ENCODE data around the gene PFKM. TPM values are rescaled to one million over a fixed set of nuclear protein-coding genes. Genes with fewer than 3 reads are reported as not detected.
A peak's percentile ranks its signal among the peaks of the same experiment; 100 is the strongest.

The PFKM gene
- total and polyA plus RNA-seq, 2 experiments from 2014 or later = 28.8 to 41.1 TPM

GRCh38 chr12:48078901-48079300, 40.3 kb upstream of the PFKM start:
- peak overlapping the region; percentile 82 for H3K4me2 ChIP-seq (ENCODE audit: unreplicated experiment)

GRCh38 chr12:48080285-48080684, 38.9 kb upstream of the PFKM start:
- 87 to 89% methylated on average over 5 of the region's 5 CpGs for WGBS, 2 experiments (ENCODE audit: low coverage in 1 of 2, low lambda C conversion rate in 2 of 2, missing lambda C conversion rate in 2 of 2)
- H3K4me2 ChIP-seq (ENCODE audit: unreplicated experiment) = no peak overlapping the region
- H4K20me1 ChIP-seq (ENCODE audit: insufficient read depth) = no peaks in the 10 kb centered on the region
- DNase-seq = no peak
- no peak for TF ChIP-seq EZH2 (IDR thresholded peaks at IDR 0.05; ENCODE audit: insufficient read depth, poor library complexity, severe bottlenecking)
- TF ChIP-seq EZH2phosphoT487 (IDR thresholded peaks at IDR 0.05; ENCODE audit: insufficient read depth, low read depth) = no peak
- H3K9me3 ChIP-seq (ENCODE audit: low read depth) = no peaks in the 10 kb centered on the region
- no peak overlapping the region for H2AFZ ChIP-seq
- H3K36me3 ChIP-seq (ENCODE audit: low read depth) = peaks cover 22% of the 10 kb centered on the region; the same call in 1 of the 2 replicates
- no peak overlapping the region; the same call in 1 of the 2 replicates for H3K27ac ChIP-seq
- no peaks in the 10 kb centered on the region for H3K27me3 ChIP-seq (replicated peaks; ENCODE audit: insufficient read depth)
- peaks cover 8% of the 10 kb centered on the region; the same call in 1 of the 2 replicates for H3F3A ChIP-seq (ENCODE audit: insufficient read depth)
- H3K79me2 ChIP-seq (ENCODE audit: insufficient read depth) = no peaks in the 10 kb centered on the region; the same call in 1 of the 2 replicates
- in situ Hi-C loops (cut with MboI) = no loop called here
- peaks cover 15% of the 10 kb centered on the region for H3K4me1 ChIP-seq (ENCODE audit: insufficient read depth)
- H3K9ac ChIP-seq = no peak overlapping the region
- no peak overlapping the region for H3K4me3 ChIP-seq
- no peaks in the 10 kb centered on the region for H3K9me2 ChIP-seq (ENCODE audit: insufficient read depth)

More at GRCh38 chr12:48078901-48079300, 40.3 kb upstream of the PFKM start:
- Histone ChIP-seq H3K36me3 (ENCODE audit: low read depth) (peaks cover 26% of the 10 kb centered on the region; the same call in 1 of the 2 replicates), H3K9me2 (ENCODE audit: insufficient read depth) (no peaks in the 10 kb centered on the region), H3K4me1 (ENCODE audit: insufficient read depth) (peaks cover 15% of the 10 kb centered on the region), H3F3A (ENCODE audit: insufficient read depth) (peaks cover 8% of the 10 kb centered on the region; the same call in 1 of the 2 replicates), H3K9ac (peak overlapping the region; percentile 58), H3K4me3 (no peak overlapping the region; the same call in 1 of the 2 replicates), H3K27ac (peak overlapping the region; percentile 72), H3K79me2 (ENCODE audit: insufficient read depth) (no peaks in the 10 kb centered on the region; the same call in 1 of the 2 replicates), H3K27me3 (replicated peaks; ENCODE audit: insufficient read depth) (no peaks in the 10 kb centered on the region), H3K9me3 (ENCODE audit: low read depth) (no peaks in the 10 kb centered on the region), H2AFZ (peak overlapping the region; percentile 84), H4K20me1 (ENCODE audit: insufficient read depth) (no peaks in the 10 kb centered on the region)
- in situ Hi-C loops (cut with MboI) = no loop called here
- no peak for TF ChIP-seq EZH2 (IDR thresholded peaks at IDR 0.05; ENCODE audit: insufficient read depth, poor library complexity, severe bottlenecking)
- no peak for TF ChIP-seq EZH2phosphoT487 (IDR thresholded peaks at IDR 0.05; ENCODE audit: insufficient read depth, low read depth)
- DNase-seq = peak; percentile 81
- 44 to 55% methylated on average over 5 of the region's 5 CpGs for WGBS, 2 experiments (ENCODE audit: low coverage in 1 of 2, low lambda C conversion rate in 2 of 2, missing lambda C conversion rate in 2 of 2)

- Histone ChIP-seq H4K20me1 (ENCODE audit: insufficient read depth) (no peaks in the 10 kb centered on the region), H3K9ac (no peak overlapping the region), H3K4me3 (no peak overlapping the region), H3K36me3 (ENCODE audit: low read depth) (peaks cover 23% of the 10 kb centered on the region; the same call in 1 of the 2 replicates), H2AFZ (no peak overlapping the region), H3K27me3 (replicated peaks; ENCODE audit: insufficient read depth) (no peaks in the 10 kb centered on the region), H3K4me2 (ENCODE audit: unreplicated experiment) (no peak overlapping the region), H3K79me2 (ENCODE audit: insufficient read depth) (no peaks in the 10 kb centered on the region; the same call in 1 of the 2 replicates), H3K9me3 (ENCODE audit: low read depth) (no peaks in the 10 kb centered on the region), H3F3A (ENCODE audit: insufficient read depth) (peaks cover 8% of the 10 kb centered on the region; the same call in 1 of the 2 replicates), H3K9me2 (ENCODE audit: insufficient read depth) (no peaks in the 10 kb centered on the region), H3K4me1 (ENCODE audit: insufficient read depth) (peaks cover 15% of the 10 kb centered on the region), H3K27ac (no peak overlapping the region)
- TF ChIP-seq EZH2phosphoT487 (IDR thresholded peaks at IDR 0.05; ENCODE audit: insufficient read depth, low read depth) (no peak), EZH2 (IDR thresholded peaks at IDR 0.05; ENCODE audit: insufficient read depth, poor library complexity, severe bottlenecking) (no peak)
- 96 to 99% methylated on average over 3 of the region's 3 CpGs for WGBS, 2 experiments (ENCODE audit: low coverage in 1 of 2, low lambda C conversion rate in 2 of 2, missing lambda C conversion rate in 2 of 2)
- in situ Hi-C loops (cut with MboI) = no loop called here
- no peak for DNase-seq
Measured at GRCh38 chr12:48080821-48081220, 38.3 kb upstream of the PFKM start.

GRCh38 chr12:48084066-48084465, 35.1 kb upstream of the PFKM start:
- Histone ChIP-seq H3K9me2 (ENCODE audit: insufficient read depth) (no peaks in the 10 kb centered on the region), H3K4me2 (ENCODE audit: unreplicated experiment) (no peak overlapping the region), H3K27ac (no peak overlapping the region), H4K20me1 (ENCODE audit: insufficient read depth) (no peaks in the 10 kb centered on the region), H3K9ac (no peak overlapping the region), H3F3A (ENCODE audit: insufficient read depth) (peaks cover 8% of the 10 kb centered on the region; the same call in 1 of the 2 replicates), H3K4me3 (no peak overlapping the region), H2AFZ (no peak overlapping the region), H3K79me2 (ENCODE audit: insufficient read depth) (no peaks in the 10 kb centered on the region; the same call in 1 of the 2 replicates), H3K36me3 (ENCODE audit: low read depth) (peaks cover 30% of the 10 kb centered on the region), H3K4me1 (ENCODE audit: insufficient read depth) (peaks cover 9% of the 10 kb centered on the region), H3K27me3 (replicated peaks; ENCODE audit: insufficient read depth) (no peaks in the 10 kb centered on the region), H3K9me3 (ENCODE audit: low read depth) (no peaks in the 10 kb centered on the region)
- WGBS, 2 experiments (ENCODE audit: low coverage in 1 of 2, low lambda C conversion rate in 2 of 2, missing lambda C conversion rate in 2 of 2) = 29 to 37% methylated on average over 1 of the region's 1 CpG
- peak; percentile 58 for DNase-seq
- in situ Hi-C loops (cut with MboI) = no loop called here
- TF ChIP-seq EZH2 (IDR thresholded peaks at IDR 0.05; ENCODE audit: insufficient read depth, poor library complexity, severe bottlenecking) = no peak
- no peak for TF ChIP-seq EZH2phosphoT487 (IDR thresholded peaks at IDR 0.05; ENCODE audit: insufficient read depth, low read depth)
